Skeletal muscle satellite cell (primary cell): ENCODE measurements around the gene FOXF1.

Experiments used
- H3K27me3 ChIP-seq: 2 replicates; pipeline ENCODE4 v1.7.0; 2013; ENCODE audit warnings: low read length; ENCODE audit not compliant: control insufficient read depth, insufficient read depth
- H3K36me3 ChIP-seq: 2 replicates; pipeline ENCODE4 v1.7.0; 2013; ENCODE audit warnings: mild to moderate bottlenecking, control low read depth, low read length; ENCODE audit not compliant: insufficient read depth
- H3K4me1 ChIP-seq: 2 replicates; pipeline ENCODE4 v1.7.0; 2013; ENCODE audit warnings: low read length; ENCODE audit not compliant: control insufficient read depth, insufficient read depth
- H3K4me2 ChIP-seq: 2 replicates; pipeline ENCODE4 v1.7.0; 2013; ENCODE audit warnings: mild to moderate bottlenecking, low read length
- H3K4me3 ChIP-seq: 2 replicates; pipeline ENCODE4 v1.7.0; 2013; ENCODE audit warnings: low read length
- H3K9ac ChIP-seq: 2 replicates; pipeline ENCODE4 v1.7.0; 2013; ENCODE audit warnings: mild to moderate bottlenecking, low read depth, low read length, moderate library complexity
- H3K9me3 ChIP-seq: replicated peaks from 2 replicates; pipeline ENCODE4 v1.7.0; 2013; ENCODE audit warnings: mild to moderate bottlenecking, control low read depth, low read length

Gene FOXF1

GRCh38 chr16:86499889-86500707, 10.2 kb upstream of the FOXF1 start:
- Histone ChIP-seq H3K27me3 (peaks cover 93% of the 10 kb centered on the region), H3K4me3 (no peak overlapping the region), H3K4me1 (no peaks in the 10 kb centered on the region), H3K4me2 (no peak overlapping the region), H3K36me3 (no peaks in the 10 kb centered on the region), H3K9ac (no peak overlapping the region), H3K9me3 (no peaks in the 10 kb centered on the region)

DNA sequence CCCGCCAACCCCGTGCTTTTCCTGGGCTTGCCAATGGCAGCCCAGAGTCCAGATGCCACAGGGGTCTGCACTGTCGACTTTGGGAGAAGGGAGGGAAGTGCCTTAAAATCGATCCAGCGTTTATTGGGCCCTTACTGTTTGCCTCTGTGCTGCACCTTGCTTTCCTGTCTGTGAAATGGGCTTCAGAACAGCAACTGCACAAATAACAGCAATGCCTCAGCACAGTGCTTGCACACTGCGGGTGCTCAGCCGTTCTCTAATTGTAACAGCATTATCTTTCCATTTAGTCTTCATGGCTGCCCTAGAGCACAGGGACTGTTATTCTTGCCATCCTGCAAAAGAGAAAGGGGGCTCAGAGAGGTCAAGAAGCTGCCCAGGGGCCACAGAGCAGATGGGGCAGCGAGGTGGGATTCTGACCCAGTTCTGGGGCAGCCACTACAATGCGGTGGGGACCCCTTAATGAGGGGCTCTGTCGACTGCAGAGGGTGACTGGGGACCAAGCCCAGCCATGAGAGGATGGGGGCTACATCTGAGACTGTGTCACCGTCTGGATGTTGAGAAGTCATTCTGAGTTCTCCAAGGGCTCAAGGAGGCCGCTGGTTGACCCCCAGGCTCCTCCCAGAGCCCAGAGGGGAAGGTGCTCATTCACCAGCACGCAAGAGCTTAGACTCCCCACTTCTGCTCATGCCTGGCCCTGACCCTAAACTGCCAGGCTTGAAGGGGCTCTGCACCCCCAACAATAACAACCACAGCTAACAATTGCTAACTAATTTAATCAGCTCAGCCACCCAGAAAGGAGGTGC, 9.4 kb upstream of the FOXF1 start:
- no peaks in the 10 kb centered on the region for H3K4me1 ChIP-seq
- no peaks in the 10 kb centered on the region for H3K36me3 ChIP-seq
- no peak overlapping the region for H3K4me2 ChIP-seq
- peaks cover 92% of the 10 kb centered on the region for H3K27me3 ChIP-seq
- no peak overlapping the region for H3K9ac ChIP-seq
- H3K4me3 ChIP-seq: no peak overlapping the region
- H3K9me3 ChIP-seq: no peaks in the 10 kb centered on the region

DNA sequence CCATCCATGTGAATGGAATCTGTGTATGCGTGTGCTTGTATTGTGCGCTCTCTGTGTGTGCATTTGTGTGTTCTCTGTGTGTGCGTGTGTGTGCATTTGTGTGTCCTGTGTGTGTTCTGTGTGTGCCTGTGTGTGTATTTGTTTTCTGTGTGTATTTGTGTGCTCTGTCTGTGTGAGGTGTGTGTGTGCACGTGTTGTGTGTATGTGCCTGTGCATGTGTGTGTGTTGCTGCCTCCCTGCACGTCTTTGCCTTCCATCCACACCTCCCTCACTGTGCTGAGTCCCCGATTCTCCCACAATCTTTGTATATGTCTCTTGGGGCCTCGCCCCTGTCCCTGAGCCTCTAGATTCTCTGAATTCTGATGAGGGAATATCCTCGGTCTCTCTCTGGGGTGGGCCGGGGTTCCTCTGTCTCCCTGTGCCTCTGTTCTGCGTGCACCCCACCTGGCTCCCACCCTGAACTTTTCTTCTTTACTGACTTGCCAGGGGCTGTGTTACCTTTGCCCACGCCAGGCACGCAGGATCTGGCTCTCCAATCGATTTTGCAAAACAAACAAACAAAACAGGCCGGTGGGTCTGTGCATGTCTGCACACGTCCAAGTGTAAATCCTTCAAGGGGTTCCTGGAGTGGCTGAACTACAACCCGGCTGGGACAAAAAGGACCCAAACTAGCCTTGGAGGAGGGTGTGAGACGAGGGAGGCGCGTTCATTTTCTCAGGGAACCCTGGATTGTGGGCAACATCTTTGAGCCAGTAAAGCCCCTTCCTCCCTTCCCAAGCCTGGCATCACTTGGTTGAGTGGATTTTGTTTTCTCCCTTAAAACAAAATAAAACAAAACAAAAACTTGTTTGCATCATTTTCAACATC, 8.1 kb upstream of the FOXF1 start:
- no peaks in the 10 kb centered on the region for H3K36me3 ChIP-seq
- no peaks in the 10 kb centered on the region for H3K9me3 ChIP-seq
- no peak overlapping the region for H3K4me3 ChIP-seq
- no peak overlapping the region for H3K9ac ChIP-seq
- H3K4me1 ChIP-seq: no peaks in the 10 kb centered on the region
- peaks cover 92% of the 10 kb centered on the region for H3K27me3 ChIP-seq
- H3K4me2 ChIP-seq: no peak overlapping the region

DNA sequence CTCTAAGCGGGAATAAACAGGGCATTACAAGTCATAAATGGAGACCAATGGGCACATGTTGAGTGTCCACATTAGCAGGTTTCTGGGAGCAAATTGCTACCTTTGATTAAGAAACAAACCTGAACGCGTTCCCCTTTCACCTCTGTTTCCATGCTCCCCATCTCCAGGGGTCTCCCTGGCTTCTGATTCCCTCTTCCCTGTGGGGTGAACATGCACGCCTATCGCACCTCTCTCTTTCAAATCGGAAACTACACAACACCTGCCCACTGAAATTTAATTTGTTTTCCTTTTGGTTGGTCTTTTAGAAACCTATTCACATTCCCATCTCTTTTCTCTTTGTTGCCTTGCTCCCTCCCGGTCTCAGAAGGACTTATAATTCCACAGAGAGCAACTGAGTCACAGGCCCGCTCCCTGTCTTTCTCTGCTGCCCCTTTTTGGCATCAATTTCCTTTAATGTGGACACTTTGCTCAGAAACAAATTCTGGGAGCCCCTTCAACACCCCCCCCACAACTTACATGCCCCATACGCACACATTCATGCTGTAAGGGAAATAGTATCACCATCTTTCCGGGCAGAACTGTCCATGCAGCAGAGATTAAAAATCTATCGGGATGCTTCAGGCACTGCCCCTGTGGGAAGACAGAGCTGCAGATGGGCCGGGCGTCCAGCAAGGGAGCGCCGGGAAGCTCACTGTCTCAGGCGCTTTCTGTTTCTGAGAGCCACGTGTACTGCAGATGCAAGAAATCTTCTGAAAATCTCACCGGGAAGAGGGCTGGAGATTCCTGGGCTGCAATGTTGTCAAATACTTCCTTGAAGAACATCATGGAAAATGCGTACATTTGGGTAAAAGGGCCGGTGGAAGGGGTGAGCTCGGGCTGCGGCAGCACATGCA, 7.2 kb upstream of the FOXF1 start:
- H3K27me3 ChIP-seq: peaks cover 99% of the 10 kb centered on the region
- no peaks in the 10 kb centered on the region for H3K36me3 ChIP-seq
- H3K4me1 ChIP-seq: no peaks in the 10 kb centered on the region
- H3K9ac ChIP-seq: no peak overlapping the region
- H3K4me2 ChIP-seq: no peak overlapping the region
- no peak overlapping the region for H3K4me3 ChIP-seq
- H3K9me3 ChIP-seq: no peaks in the 10 kb centered on the region

GRCh38 chr16:86503830-86504229, 6.5 kb upstream of the FOXF1 start:
- H3K4me3 ChIP-seq: no peak overlapping the region

GRCh38 chr16:86504315-86505184, 5.8 kb upstream of the FOXF1 start:
- Histone ChIP-seq H3K9ac (no peak overlapping the region), H3K36me3 (no peaks in the 10 kb centered on the region), H3K4me2 (no peak overlapping the region), H3K9me3 (no peaks in the 10 kb centered on the region), H3K4me3 (no peak overlapping the region), H3K4me1 (peaks cover 6% of the 10 kb centered on the region), H3K27me3 (peaks cover 99% of the 10 kb centered on the region)

More at GRCh38 chr16:86503830-86504229, 6.5 kb upstream of the FOXF1 start:
- Histone ChIP-seq H3K4me1 (peaks cover 1% of the 10 kb centered on the region), H3K4me2 (no peak overlapping the region), H3K9me3 (no peaks in the 10 kb centered on the region), H3K36me3 (no peaks in the 10 kb centered on the region), H3K9ac (no peak overlapping the region), H3K27me3 (peaks cover 99% of the 10 kb centered on the region)

DNA sequence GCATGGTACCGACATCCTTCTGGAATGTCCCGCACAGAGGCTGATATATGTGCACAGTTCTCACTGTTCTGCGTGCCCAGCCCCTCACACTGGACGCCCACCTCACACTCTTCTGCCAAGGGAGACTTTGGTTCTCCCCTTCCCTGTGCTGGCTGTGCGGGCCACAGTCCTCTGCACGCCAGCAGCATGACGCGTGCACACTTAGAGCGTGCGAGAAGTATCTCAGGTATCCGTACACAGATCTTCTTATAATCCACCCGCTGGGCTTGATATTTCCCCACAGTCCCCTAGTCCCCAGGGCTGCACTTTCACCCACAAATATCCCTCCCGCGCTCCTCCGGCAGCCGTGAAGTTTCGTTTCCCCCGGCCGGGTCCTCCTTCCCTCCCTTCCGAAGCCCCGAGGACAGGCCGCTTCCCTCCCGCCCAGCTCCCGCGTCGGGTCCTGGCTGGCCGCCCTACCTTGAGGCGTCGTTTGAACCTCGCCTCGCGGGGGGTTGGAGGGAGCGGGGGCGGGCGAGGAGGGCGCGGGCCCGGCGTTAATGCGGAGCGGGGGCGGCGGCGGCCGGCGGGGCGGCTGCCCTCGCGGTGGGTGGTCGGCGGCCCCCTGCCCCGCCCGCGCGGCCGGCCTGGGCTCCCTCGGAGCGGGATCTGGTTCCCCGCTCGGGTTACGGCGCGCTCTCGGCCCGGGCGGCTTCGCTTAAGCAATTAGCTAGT, 5.0 kb upstream of the FOXF1 start:
- Histone ChIP-seq H3K4me3 (no peak overlapping the region), H3K4me2 (no peak overlapping the region), H3K4me1 (peaks cover 12% of the 10 kb centered on the region), H3K9ac (no peak overlapping the region), H3K36me3 (no peaks in the 10 kb centered on the region), H3K27me3 (peaks cover 96% of the 10 kb centered on the region), H3K9me3 (no peaks in the 10 kb centered on the region)

DNA sequence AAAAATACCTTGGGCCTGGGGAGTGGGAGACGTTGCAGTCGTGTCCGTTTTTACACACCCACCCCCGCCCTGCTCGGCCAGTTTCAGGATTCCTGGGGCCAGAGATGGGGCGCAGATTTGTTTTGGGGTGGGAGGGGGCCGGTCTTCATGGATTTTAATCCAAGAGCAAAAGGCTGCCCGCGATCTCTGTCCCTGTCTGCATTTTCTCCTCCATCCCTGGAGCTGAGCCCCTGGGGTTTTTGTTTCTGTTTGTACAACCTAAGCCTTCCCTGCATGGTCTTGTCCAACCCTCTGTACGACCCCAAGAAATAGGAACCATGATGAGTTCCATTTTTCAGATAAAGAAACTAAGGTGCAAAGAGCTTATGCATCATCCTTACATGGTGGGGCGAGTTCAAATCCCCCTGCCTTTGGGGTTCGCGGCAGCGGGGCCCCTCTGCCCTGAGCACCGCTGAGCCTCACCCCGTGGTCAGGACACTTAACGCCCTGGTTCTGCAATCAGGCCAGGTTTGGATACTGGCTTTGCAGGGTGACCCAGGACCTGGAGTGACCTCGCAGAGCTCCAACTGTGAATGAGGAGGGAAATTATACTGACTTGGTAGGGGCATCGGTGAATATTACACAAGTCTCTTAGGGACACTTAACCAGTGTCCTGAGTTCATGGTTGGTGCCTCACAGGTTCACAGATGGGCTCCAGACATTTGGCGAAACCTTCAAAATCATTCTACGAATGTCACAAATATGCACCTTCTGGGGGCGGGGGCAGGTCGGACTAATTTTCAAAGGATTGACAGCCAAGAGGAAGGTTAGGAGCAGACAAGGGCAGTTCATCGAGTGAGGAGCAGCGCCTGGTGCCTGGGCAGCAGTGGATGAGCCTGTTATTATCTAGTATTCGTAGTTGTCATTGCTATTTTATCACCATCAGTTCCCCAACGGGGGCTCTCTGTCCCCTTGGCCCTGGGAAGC, 4.1 kb upstream of the FOXF1 start:
- peaks cover 12% of the 10 kb centered on the region for H3K4me1 ChIP-seq
- H3K4me3 ChIP-seq: no peak overlapping the region
- H3K9ac ChIP-seq: no peak overlapping the region
- no peaks in the 10 kb centered on the region for H3K36me3 ChIP-seq
- H3K27me3 ChIP-seq: peaks cover 95% of the 10 kb centered on the region
- H3K9me3 ChIP-seq: no peaks in the 10 kb centered on the region
- no peak overlapping the region for H3K4me2 ChIP-seq
